SH-SY5Y (cell line): Measurements from ENCODE around the gene KCNK4.

Source experiments
- GATA2 ChIP-seq: IDR thresholded peaks from 2 replicates; pipeline ENCODE4 v1.6.1; 2011; ENCODE audit warnings: mild to moderate bottlenecking, low read depth, low read length
- GATA3 ChIP-seq: IDR thresholded peaks from 2 replicates; pipeline ENCODE4 v1.6.1; 2011; ENCODE audit warnings: low read depth, mild to moderate bottlenecking, low read length, moderate library complexity

DNA sequence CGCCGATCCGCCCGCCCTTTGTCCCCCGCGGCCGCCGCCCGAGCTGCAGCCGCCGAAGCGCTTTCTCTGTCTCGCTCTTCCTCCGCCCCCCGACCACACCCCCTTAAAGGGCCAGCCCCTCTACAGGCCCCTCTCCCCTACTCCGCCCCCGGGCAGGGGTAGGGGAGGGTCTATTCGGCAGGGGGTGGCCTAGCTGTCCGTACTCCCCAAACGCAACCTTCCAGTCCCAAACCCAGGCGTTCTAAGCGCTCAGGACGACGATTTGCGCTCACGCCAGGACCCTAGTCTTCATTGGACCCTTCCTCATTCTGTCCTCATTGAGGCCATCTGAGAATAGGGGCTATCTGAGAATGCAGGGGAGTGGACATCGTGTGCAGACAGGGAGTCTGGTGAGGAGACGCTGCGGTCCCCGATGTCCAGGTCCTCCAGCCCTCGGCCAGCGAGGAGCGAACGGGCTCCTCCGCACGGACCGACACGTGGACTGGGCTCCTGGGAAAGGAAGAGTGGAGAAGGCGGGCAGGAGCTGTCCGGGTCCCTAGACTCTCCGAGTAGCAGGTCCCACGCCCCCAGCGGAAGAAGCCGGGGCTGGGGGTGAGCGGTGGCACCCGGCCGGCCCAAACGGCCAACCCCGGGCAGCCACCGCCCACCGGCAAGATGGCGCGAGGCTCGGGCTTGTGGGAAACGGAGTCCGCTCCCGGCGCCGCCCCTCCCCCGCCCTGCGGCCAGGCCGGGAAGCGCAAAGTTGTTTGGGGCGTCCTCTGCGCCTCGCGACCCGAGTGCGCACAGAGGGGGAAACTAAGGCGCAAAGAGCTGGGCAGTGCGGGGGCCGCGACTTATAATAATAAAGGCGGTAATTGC, 44.0 kb upstream of the KCNK4 start, which contains the start of gene PPP1R14B:
- no peak for TF ChIP-seq GATA3
- no peak for TF ChIP-seq GATA2
